GM18507 (cell line): ENCODE measurements around the gene PKHD1.
"Not testable (repeated sequence)": the region's sequence is repeated elsewhere in the genome, so short reads cannot be mapped to it uniquely, and the experiment has no call there.

Experiments
- DNase-seq: peaks from one replicate; pipeline ENCODE4 v3.0.0; 2011; ENCODE audit warnings: low read depth; ENCODE audit not compliant: insufficient read length; ENCODE audit errors: extremely low spot score
- FAIRE-seq: peaks from 2 replicates; lab custom pipeline; 2011; peaks lifted over from hg19 to GRCh38; lab: Jason Lieb, UNC

The PKHD1 gene

DNA sequence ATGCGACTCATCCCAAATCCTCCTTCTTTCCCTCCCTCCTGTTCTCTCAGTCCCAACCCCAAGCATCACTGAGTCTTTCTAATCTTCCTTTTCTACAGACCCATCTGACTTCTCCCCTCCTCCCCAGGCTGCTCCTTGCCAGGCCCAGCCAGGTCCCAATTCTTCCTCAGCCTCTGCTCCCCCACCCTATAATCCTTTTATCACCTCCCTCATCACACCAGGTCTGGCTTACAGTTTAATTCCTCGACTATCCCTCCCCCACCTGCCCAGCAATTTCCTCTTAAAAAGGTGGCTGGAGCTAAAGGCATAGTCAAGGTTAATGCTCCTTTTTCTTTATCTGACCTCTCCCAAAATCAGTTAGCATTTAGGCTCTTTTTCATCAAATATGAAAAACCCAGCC is 147.7 kb downstream of the PKHD1 start:
- not testable (repeated sequence) for DNase-seq, FAIRE-seq

DNA sequence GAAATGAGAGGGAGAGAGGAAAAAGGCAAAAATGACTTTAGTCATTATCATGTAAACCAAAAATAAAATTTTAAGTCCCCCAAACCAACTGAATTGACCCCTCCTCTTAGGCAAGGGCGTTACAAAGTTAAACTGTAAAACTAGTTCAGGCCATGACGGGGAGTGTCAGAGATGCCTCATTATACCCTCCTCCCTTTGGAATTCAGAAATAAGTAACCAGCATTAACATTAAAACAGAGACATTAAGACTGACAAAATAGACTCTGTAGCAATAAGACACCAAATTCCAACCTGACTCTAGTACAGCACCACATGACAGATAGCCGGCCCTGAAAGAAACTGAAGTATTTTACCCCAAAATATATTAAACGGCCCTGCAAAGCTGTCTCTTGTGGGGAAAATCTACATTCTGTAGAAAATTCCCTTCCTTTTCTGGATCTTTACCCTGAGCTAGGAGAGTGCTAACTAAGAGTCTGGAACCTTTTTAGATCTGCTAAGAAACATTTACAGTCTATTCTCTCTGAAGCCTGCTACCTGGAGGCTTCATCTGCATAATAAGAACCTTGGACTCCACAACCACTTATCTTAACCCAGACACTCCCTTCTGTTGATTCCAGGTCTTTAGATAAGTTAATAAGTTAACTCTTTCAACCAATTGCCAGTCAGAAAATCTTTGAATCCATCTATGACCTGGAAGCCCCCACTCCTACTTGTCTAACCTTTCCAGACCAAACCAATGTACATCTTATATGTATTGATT is 150.7 kb downstream of the PKHD1 start:
- no peak for DNase-seq
- no peak for FAIRE-seq

DNA sequence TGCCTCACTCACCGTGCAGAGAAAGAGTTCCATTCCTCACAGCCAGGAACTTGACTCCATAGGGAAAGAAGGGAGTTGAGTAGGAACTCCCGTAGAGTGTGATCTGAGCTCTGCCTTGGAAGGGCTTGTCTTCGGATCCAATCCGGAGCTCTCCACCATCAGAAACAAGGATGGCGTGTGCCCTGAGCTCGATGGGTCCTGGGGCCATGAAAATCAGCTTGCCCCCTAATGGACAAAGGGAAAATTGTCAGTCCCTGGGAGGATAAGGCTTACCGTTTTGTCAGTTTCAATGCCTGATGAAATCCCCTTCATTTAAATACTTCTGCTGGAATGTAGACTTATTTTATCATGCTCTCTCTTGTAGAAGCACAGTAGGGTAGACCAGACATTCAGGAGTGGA is 153.3 kb downstream of the PKHD1 start:
- peak; percentile 1 for DNase-seq
- peak; percentile 64 for FAIRE-seq

DNA sequence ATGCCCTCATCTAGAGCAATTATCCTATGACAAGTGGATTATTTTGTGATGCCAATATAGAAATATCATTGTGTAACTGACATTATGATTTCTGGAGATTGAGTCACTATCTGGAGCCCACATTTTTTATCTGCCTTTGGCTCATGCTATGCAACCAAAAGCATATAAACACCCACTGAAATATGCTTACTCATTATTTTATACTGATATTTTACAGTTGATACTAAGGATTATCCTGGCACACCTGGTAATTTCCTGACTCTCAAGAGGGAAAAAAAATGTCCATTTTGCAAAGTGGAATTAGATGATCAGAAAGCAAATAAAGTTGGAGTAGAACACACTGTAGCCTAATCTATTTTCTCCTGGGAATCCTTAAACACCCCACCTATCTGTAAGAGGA is 154.5 kb downstream of the PKHD1 start:
- FAIRE-seq: no peak

DNA sequence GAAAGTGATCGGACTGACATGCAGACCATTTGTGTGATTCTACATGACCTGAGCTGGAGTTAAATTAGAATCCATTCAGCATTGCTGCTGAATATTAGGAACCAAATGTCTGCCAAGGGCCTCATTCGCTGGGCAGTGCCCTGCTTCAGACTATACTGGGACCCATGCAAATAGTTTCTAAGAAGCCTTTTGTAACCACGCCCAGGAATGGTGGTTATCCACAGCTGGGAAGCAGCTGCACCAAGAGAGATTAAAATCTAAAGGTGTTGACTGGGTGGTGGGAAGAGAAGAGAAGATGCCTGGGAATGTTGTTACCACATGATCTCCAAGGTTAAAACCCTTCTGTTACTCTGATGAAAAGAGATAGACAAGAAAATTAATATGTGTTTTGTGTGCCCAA is 156.8 kb downstream of the PKHD1 start:
- FAIRE-seq (no peak), DNase-seq (no peak)

More for the DNA sequence above, 154.5 kb downstream of the PKHD1 start:
- DNase-seq: no peak

DNA sequence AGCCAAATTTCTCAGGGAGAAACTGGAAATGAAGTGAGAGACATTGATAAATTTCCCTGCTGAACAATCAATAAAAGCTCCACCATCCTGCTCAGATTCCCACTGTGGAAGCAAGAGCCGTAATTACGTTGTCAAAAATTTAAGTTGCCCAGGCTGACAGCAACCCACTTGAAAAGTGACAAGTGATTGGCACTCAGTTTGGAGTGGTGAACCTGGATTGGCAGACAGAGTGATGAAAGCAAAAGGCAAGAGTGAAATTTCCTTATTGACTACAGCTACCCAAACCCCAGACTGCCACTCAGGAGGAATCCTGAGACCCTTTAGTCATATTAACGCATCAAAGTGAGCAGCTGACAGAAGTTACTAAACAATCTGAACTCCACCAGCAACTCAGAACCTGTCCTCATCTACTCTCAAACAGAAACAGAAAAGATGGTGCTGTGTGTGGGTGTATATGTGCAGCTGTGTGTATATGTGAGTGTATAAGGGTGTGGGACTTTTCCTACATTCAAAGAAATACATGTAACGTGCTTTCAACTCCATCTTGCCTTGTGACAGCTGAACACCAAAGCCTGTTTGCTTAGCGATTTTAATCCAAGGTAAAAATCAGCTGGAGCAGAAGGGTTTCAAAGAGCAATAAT is 157.4 kb downstream of the PKHD1 start:
- DNase-seq: no peak
- peak; percentile 9 for FAIRE-seq

DNA sequence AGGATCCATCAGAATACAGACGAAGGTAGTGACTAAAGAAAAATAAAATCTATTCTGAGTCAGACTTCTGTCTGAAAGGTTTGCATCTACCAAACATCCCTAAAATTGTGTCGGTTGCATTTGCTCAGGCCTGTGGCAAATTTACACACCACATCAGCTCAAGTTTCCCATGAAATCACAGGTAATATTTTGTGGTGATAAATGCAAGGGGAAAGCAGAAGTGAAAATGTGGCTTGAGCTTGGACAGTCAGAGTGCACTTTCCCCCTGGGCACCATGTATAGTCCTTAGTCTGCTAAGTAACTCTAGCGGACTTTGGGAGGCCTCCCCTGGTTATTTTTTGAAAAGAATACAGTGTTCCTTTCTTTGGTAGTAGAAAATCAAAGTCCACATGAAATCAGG is 159.1 kb downstream of the PKHD1 start:
- DNase-seq (no peak), FAIRE-seq (peak; percentile 72)

DNA sequence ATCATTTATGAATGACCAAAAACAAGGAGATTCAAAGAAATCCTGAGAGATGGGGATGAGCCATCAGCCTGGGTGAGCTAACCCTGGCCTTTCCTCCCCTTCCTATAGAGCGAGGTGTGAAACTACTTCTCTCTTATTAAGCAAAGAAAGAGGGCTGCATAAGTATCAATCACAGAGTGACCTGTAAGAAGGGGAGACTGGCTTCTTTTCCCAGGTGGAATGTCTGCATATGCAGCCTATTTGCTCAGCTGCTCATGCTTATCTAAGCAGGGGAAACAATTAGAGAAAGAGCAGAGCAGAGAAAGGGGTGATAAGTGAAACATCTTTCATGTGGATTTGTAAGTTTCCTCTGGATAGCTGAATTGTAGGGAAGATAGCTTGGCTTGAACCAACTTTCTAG is 160.0 kb downstream of the PKHD1 start:
- FAIRE-seq (no peak), DNase-seq (no peak)

DNA sequence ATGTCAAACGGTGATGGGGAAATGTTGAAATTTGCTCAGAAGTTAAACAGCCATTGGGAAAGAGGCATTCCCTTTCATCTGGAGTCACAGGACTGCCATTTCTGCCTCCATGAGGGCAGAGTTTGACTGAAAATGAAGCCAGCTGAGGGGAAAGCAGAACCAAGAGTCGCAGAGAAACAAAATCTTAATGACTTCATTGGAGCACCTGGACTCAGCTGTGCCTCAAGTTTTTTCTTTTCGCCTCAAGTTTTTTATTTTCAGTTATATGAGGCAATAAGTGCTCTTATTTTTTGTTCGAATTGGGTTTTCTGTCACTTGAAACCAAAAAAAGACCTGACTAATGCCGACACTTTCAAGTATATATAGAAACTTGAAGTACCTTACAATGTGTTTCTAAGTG is 161.3 kb downstream of the PKHD1 start:
- no peak for FAIRE-seq
- DNase-seq: no peak

DNA sequence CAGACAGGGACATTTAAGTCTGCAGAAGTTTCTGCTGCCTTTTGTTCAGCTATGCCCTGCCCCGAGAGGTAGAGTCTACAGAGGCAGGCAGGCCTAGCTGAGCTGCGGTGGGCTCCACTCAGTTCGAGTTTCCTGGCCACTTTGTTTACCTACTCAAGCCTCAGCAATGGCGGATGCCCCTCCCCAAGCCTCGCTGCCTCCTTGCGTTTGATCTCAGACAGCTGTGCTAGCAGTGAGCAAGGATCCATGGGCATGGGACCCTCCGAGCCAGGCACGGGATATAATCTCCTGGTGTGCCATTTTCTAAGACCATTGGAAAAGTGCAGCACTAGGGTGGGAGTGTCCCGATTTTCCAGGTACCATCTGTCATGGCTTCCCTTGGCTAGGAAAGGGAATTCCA is 164.9 kb downstream of the PKHD1 start:
- DNase-seq, FAIRE-seq: not testable (repeated sequence)

DNA sequence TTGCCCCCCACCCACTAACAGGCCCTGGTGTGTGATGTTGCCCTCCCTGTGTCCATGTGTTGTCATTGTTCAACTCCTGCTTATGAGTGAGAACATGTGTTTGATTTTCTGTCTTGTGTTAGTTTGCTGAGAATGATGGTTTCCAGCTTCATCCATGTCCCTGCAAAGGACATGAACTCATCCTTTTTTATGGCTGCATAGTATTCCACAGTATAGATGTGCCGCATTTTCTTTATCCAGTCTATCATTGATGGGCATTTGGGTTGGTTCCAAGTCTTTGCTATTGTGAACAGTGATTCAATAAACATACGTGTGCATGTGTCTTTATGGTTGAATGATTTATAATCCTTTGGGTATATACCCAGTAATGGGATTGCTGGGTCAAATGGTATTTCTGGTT is 169.1 kb downstream of the PKHD1 start:
- FAIRE-seq, DNase-seq: not testable (repeated sequence)

DNA sequence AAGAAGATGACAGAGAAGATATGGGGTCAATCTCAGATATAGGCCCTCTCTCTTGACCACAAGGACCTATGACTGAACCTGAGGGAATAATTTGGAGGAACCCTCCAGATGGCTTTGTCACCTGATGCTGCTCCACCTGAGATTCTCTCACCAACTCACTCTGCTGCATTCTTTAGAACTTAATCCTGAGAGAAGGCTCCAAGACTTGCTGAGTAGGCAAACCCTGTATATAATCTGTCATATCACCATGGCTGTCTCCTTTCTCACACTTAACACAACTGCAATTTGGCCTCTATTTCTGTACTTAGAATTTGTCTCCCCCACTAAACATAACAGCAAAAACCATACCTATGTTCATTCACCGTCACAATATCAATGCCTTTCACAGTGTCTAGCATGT is 172.3 kb downstream of the PKHD1 start:
- DNase-seq (no peak), FAIRE-seq (no peak)

DNA sequence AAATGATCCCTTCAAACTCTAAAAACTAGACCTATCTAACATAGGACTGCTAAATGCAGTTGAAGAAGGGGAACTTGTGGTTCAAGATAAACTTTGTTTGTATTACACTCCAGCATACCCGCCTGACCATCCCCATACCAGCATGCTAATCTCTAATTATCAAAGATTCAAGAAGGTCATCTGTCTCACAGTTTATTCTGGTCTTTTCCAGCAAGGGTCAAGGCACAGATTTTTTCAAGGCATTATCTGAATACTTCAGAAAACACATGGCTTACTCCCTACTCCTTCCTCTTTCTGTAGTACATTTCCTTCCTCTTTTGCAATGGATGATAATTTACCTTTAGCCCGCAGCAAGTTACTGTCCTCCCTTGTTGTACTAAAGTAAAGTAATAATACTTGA is 174.1 kb downstream of the PKHD1 start:
- FAIRE-seq: no peak

DNA sequence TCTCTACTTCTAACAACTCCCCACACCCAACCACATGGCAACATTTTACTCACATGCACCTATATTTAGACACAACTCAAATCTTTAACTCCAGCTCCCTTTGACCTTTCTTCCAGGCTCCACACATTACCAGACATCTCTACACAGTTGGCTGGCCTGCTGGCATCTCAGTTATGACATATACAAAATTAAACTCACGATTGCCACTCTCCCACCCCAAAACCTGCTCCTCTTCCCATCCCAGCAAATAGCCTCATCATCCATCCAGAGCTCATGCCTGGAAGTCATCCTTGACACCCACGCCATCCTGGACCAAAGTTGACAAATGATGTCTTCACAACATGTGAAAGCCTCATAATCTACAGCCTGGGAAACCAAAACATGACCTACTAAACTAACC is 176.6 kb downstream of the PKHD1 start:
- no peak for DNase-seq
- no peak for FAIRE-seq

More for the DNA sequence above, 174.1 kb downstream of the PKHD1 start:
- no peak for DNase-seq

DNA sequence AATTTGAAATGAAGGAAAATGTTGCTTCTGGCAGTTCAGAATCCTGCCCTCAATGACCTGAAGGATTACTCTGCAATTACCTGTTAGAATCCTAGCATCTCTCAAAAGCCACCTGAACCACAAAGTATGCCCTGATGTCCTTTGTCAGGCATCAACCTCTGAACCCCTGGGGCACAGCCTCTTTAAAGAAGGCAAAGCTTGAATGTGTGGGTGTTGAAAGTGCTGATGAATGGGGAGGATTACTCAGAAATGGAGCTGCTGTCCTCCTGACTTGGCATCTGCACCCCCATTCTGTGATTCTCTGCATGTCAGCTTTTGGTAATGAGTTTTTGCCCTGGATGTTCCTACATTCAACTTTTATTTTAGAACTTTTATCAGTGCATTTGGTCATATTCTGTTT is 179.2 kb downstream of the PKHD1 start:
- DNase-seq (no peak), FAIRE-seq (no peak)

DNA sequence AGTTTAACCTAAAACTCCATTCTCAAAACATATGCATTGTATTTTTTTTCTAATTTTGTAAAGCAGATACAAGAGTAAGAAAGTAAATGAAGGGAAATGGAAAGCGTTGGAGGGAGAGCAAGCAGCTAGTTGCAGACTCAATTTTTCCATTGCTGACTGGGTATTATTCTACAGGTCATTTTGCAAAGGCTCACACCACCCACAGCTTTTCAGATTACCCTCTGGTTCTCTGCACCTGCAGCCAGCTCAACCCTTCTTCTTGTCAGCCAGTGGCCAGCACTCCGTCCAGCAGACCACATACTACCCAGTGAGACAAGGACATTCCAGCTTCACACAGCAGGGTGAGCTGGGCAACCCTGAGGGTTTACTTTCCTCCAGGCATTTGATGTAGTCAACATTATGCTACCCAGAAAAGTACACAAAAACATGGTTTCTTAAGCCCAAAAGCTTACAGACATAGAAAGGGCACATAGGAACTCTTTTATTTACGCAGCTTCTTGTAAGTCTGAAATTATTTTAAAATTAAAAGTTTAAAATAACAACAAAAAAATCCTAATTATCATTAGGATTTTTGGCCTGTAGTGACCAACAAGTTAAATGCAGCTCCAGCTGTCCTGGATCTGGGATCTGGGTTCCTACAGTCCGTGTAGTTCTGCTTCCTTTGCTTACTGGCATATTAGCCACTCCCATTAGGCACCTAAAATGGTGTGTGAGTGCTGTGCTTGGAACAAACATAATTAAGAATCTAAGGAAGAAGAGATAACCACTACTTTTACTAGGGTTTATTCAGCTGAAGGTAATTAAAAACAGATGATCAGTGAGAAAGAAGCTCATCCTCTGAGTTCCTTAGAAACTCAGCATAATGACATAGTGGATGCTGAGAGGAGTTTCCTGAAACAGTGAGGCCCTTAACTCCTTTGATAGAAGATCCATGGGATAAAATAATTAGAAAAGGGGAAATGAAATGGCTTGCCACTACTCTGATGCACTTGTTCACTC is 185.3 kb downstream of the PKHD1 start:
- DNase-seq (no peak), FAIRE-seq (no peak)

DNA sequence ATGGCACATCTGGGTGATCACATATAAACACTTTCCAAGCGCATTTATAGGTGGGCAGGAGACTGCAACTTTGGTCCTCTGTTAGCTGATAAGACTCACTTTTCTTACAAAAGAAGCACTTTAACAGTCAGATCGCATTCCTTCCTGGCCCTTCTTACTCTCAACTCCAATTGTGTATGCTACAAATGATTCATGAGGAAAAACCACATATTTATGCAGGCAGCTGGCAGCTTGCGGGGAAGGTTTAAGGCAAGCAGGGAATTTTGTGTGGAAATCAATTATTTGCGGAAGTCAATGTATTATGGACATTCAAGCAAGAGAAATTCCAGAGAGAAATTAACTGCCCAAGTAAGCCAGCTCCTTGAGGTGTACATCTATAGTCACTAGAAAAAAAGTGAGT is 194.0 kb downstream of the PKHD1 start:
- no peak for DNase-seq
- no peak for FAIRE-seq

DNA sequence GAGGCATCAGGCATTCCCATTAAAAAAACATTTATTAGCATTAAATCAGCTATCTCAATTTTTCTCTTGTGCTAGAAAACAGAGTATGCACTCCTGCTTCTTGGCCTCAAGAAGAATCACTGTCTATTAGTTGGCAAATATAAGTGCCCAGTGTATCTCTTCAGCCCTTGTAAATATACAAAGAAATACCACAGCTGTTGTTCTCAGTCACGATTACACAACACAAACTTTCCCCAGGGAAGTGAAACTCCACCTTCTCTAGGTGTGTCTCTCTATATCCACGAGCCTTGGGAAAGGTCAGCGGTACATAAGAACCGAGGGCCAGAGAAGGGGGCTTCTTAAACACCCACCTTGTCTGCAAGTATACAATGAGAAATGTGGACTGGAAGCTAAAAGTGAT is 194.7 kb downstream of the PKHD1 start:
- no peak for FAIRE-seq
- DNase-seq: no peak

DNA sequence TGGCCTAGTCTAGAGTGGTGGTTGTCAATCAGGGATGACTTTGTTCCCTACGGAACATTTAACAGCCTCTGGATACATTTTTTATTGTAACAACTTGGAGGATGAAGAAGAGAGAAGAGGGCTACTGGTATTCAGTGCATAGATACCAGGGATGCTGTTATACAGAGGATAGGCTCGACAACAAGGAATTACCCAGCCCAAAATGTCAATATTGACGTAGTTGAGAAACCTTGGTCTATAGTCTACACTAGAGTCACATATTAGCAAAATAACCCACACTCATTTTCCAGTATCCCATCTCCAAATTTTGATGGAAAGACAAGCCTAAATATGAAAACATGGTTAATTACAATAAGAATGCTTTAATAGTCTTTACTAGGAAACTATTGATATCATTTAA is 195.1 kb downstream of the PKHD1 start:
- FAIRE-seq (no peak), DNase-seq (no peak)

DNA sequence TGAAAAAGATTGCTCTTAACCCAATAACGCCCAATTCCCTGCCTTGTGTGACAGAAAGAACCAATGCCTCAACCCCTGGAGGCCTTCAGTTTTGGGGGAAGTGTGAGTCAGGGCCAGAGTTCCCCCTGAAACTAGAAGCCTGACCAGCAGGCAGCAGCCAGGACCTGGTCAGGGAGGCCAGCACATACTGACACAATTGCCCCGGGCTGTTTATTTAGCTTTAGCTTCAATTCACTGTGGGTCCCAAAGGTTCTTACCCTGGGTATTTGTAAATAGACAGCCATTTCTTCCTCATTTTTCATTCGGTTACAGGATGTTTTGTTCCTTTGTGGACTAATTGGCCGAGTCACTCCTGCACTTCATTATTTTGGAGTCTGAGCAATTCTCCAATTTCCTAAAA is 195.6 kb downstream of the PKHD1 start:
- DNase-seq (no peak), FAIRE-seq (no peak)
